OCI-LY1 (cell line): ENCODE results near the gene RAD51B.

Source experiments
- H2AFZ ChIP-seq: fragments of 200-600 bp; sonication (generic), shearing (Covaris generic); 2 replicates; pipeline ENCODE4 v1.6.0; 2014; ENCODE audit warnings: antibody characterized with exemption, mild to moderate bottlenecking, low read length
- H3F3A ChIP-seq: fragments of 200-600 bp; sonication (generic), shearing (Covaris generic); 2 replicates; pipeline ENCODE4 v1.6.0; 2014; ENCODE audit warnings: mild to moderate bottlenecking, antibody characterized with exemption, low read length, moderate library complexity; ENCODE audit not compliant: insufficient read depth
- H3K27ac ChIP-seq: fragments of 200-600 bp; sonication (generic); 2 replicates; pipeline ENCODE4 v1.5.1; 2014; ENCODE audit warnings: low read length, mixed run types, mild to moderate bottlenecking, low read depth; ENCODE audit not compliant: poor library complexity, severe bottlenecking
- H3K27me3 ChIP-seq: fragments of 200-600 bp; sonication (generic); 2 replicates; pipeline ENCODE4 v1.6.0; 2014; ENCODE audit warnings: antibody characterized with exemption, mild to moderate bottlenecking, low read length, moderate library complexity; ENCODE audit not compliant: insufficient read depth
- H3K36me3 ChIP-seq: fragments of 200-600 bp; sonication (generic); 2 replicates; pipeline ENCODE4 v1.6.1; 2014; ENCODE audit warnings: mild to moderate bottlenecking, antibody characterized with exemption, low read length, moderate library complexity, mixed read lengths; ENCODE audit not compliant: insufficient read depth
- H3K4me1 ChIP-seq: fragments of 200-600 bp; sonication (generic); 2 replicates; pipeline ENCODE4 v1.5.1; 2014; ENCODE audit warnings: mild to moderate bottlenecking, low read length, moderate library complexity; ENCODE audit not compliant: insufficient read depth, severe bottlenecking
- H3K4me2 ChIP-seq: fragments of 200-600 bp; sonication (generic), shearing (Covaris generic); 2 replicates; pipeline ENCODE4 v1.6.1; 2014; ENCODE audit warnings: low read length
- H3K4me3 ChIP-seq: fragments of 200-600 bp; sonication (generic); 2 replicates; pipeline ENCODE4 v1.5.1; 2014; ENCODE audit warnings: low read length, low read depth, mild to moderate bottlenecking, mixed read lengths; ENCODE audit not compliant: poor library complexity, severe bottlenecking
- H3K79me2 ChIP-seq: fragments of 200-600 bp; shearing (Covaris generic); 2 replicates; pipeline ENCODE4 v1.6.1; 2016; ENCODE audit warnings: mixed run types, low read length, mixed read lengths; ENCODE audit not compliant: insufficient read depth
- H3K9ac ChIP-seq: fragments of 200-600 bp; sonication (generic), shearing (Covaris generic); 2 replicates; pipeline ENCODE4 v1.6.1; 2014; ENCODE audit warnings: mild to moderate bottlenecking, low read length, mixed read lengths
- H3K9me2 ChIP-seq: fragments of 200-600 bp; sonication (generic), shearing (Covaris generic); 2 replicates; pipeline ENCODE4 v1.6.1; 2014; ENCODE audit warnings: low read depth, mild to moderate bottlenecking, low read length, mixed read lengths
- H3K9me3 ChIP-seq: fragments of 200-600 bp; shearing (Covaris generic); 2 replicates; pipeline ENCODE4 v1.6.1; 2014; ENCODE audit warnings: low read length, mixed read lengths
- H4K20me1 ChIP-seq: fragments of 200-600 bp; sonication (generic), shearing (Covaris generic); 2 replicates; pipeline ENCODE4 v1.6.0; 2016; ENCODE audit warnings: mild to moderate bottlenecking, low read length; ENCODE audit not compliant: insufficient read depth
- EZH2 ChIP-seq: fragments of 200-600 bp; sonication (generic), shearing (Covaris generic); IDR thresholded peaks from 2 replicates; pipeline ENCODE4 v1.8.0; 2017; ENCODE audit warnings: borderline replicate concordance, mixed run types, mild to moderate bottlenecking, antibody characterized with exemption, low read length, moderate library complexity, mixed read lengths
- TF ChIP-seq, protein P1 (sequence below): fragments of 200-600 bp; sonication (generic), shearing (Covaris generic); IDR thresholded peaks from 2 replicates; pipeline ENCODE4 v1.5.1; 2017; ENCODE audit warnings: mild to moderate bottlenecking, antibody characterized with exemption, low read length, moderate library complexity, mixed read lengths

Gene RAD51B

DNA sequence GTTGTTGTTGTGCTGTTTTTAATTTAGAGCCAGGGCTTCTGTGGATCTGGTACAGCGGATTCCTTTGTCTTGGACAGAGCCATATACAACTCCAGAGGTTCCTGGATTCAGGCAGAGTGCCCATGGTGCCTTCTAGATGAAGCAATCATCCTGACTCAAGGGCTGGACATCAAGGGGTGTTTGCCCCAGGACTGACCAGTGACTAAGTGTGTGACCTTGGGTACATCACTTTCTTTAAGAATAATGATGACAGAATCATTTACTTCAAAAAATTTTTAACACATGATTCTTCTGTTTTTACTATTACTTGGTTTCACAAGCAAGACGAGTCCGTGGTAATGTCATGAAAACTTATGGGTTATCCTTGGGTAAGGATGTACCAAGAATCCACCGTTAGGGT is 576.0 kb downstream of the RAD51B start:
- no peaks in the 10 kb centered on the region for H3K36me3 ChIP-seq
- no peak overlapping the region for H3K9ac ChIP-seq
- TF ChIP-seq, protein P1, sequence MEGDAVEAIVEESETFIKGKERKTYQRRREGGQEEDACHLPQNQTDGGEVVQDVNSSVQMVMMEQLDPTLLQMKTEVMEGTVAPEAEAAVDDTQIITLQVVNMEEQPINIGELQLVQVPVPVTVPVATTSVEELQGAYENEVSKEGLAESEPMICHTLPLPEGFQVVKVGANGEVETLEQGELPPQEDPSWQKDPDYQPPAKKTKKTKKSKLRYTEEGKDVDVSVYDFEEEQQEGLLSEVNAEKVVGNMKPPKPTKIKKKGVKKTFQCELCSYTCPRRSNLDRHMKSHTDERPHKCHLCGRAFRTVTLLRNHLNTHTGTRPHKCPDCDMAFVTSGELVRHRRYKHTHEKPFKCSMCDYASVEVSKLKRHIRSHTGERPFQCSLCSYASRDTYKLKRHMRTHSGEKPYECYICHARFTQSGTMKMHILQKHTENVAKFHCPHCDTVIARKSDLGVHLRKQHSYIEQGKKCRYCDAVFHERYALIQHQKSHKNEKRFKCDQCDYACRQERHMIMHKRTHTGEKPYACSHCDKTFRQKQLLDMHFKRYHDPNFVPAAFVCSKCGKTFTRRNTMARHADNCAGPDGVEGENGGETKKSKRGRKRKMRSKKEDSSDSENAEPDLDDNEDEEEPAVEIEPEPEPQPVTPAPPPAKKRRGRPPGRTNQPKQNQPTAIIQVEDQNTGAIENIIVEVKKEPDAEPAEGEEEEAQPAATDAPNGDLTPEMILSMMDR, result no peak
- no peak for TF ChIP-seq EZH2
- no peak overlapping the region for H3K27ac ChIP-seq
- no peaks in the 10 kb centered on the region for H3F3A ChIP-seq
- H3K4me1 ChIP-seq, result peaks cover 10% of the 10 kb centered on the region
- no peaks in the 10 kb centered on the region for H3K79me2 ChIP-seq
- H3K9me3 ChIP-seq, result no peaks in the 10 kb centered on the region
- H3K4me3 ChIP-seq, result no peak overlapping the region
- H3K9me2 ChIP-seq, result no peaks in the 10 kb centered on the region
- H2AFZ ChIP-seq, result no peak overlapping the region
- H4K20me1 ChIP-seq, result no peaks in the 10 kb centered on the region
- no peak overlapping the region for H3K4me2 ChIP-seq
- no peaks in the 10 kb centered on the region for H3K27me3 ChIP-seq

DNA sequence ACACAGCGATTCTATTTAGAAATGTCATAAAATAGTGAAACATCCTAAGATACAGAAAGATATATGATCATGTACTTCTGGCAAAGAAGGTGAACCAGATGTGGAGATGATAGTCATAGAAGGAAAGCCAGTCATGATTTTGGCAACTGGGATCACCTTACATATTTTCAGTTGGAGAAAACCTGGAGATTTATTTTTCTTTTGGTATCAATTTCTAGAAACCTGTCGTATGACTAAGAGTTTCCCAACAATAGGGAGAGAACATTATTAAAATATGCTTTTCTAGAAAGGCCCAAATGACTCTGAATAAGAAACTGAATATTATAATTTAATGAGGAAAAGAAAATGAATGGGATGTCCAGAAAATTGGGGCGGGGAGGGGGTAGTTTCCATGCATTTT is 576.9 kb downstream of the RAD51B start:
- no peak overlapping the region for H3K4me2 ChIP-seq
- H3K9me3 ChIP-seq, result no peaks in the 10 kb centered on the region
- H3F3A ChIP-seq, result no peaks in the 10 kb centered on the region
- no peaks in the 10 kb centered on the region for H4K20me1 ChIP-seq
- no peak overlapping the region for H3K27ac ChIP-seq
- H3K9me2 ChIP-seq, result no peaks in the 10 kb centered on the region
- peaks cover 18% of the 10 kb centered on the region for H3K4me1 ChIP-seq
- H3K79me2 ChIP-seq, result no peaks in the 10 kb centered on the region
- no peak for TF ChIP-seq EZH2
- TF ChIP-seq, protein P1, result no peak
- no peaks in the 10 kb centered on the region for H3K27me3 ChIP-seq
- no peak overlapping the region for H2AFZ ChIP-seq
- no peak overlapping the region for H3K9ac ChIP-seq
- H3K36me3 ChIP-seq, result no peaks in the 10 kb centered on the region
- no peak overlapping the region for H3K4me3 ChIP-seq

DNA sequence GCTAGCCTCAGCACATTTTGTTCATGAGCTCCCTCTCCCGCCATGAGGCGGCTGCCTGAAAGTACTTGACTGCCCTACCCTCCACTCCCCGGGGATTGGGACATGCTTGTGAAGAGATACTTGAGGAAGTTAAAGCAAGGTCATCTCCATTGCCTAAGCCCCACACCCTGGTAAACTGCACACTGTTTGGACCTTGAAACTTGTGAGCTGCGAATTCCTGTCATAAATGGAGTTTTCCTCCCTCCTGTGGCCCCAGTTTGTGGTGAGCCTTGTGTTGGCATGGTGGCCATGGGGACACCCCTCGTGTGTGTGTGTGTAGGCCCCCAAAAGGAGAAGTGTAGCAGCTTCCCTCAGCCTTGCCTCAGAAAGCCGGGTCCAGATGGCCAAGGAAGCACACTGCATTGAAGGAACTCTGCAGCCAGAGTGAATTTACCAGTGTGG is 577.8 kb downstream of the RAD51B start:
- H3K4me2 ChIP-seq, result no peak overlapping the region

More for the DNA sequence above, 577.8 kb downstream of the RAD51B start:
- Histone ChIP-seq H3K36me3 (no peaks in the 10 kb centered on the region), H3K27ac (no peak overlapping the region), H3K79me2 (no peaks in the 10 kb centered on the region), H4K20me1 (no peaks in the 10 kb centered on the region), H3K9ac (no peak overlapping the region), H2AFZ (no peak overlapping the region), H3K4me3 (no peak overlapping the region), H3K9me3 (no peaks in the 10 kb centered on the region), H3K27me3 (no peaks in the 10 kb centered on the region), H3F3A (no peaks in the 10 kb centered on the region), H3K9me2 (no peaks in the 10 kb centered on the region), H3K4me1 (peaks cover 27% of the 10 kb centered on the region)
- TF ChIP-seq, protein P1, result no peak
- no peak for TF ChIP-seq EZH2
